ENCODE results near the gene GPNMB. TPM values are rescaled to one million over a fixed set of nuclear protein-coding genes. Genes with fewer than 3 reads are reported as not detected.
A peak's percentile ranks its signal among the peaks of the same experiment; 100 is the strongest.

Gene GPNMB
- total RNA-seq, 2 experiments from 2014 or later: 1.2 to 1.5 TPM

DNA sequence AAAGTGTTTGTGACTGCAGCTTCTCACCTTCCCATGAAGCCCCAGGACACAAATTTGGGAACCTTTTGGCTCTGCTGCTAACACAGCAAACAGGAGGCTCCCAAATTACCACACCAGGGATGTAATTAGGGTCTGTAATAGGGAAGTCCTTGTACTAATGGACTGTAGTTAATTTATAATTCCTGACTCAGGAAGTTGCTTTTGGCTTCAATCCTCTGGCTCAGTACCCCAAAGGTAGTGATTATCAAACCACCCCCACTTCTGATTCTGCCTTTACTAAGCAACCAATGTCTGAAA is 48.8 kb downstream of the GPNMB start:
- Mint-ChIP-seq H3K4me3 (no peak overlapping the region), H3K27ac (no peak overlapping the region), H3K36me3 (ENCODE audit: low read depth) (peaks cover 3% of the 10 kb centered on the region), H3K27me3 (no peaks in the 10 kb centered on the region), H3K9me3 (no peaks in the 10 kb centered on the region), H3K4me1 (ENCODE audit: low read depth) (peaks cover 10% of the 10 kb centered on the region)
- ChIA-PET CTCF (interaction anchor here (1.5 to 2.1 kb wide), 2 partner anchors 17 to 23 kb away, joined by 5 to 12 read pairs; no protein-coding TSS in a partner anchor), POLR2A (interaction anchor here (1.5 kb wide), 1 partner anchor 189 kb away, joined by 3 read pairs; no protein-coding TSS in a partner anchor)
- intact Hi-C loops (cut with micrococcal nuclease): no loop called here
- DNase-seq (no peak), ATAC-seq (no peak)
- TF ChIP-seq, protein P1, sequence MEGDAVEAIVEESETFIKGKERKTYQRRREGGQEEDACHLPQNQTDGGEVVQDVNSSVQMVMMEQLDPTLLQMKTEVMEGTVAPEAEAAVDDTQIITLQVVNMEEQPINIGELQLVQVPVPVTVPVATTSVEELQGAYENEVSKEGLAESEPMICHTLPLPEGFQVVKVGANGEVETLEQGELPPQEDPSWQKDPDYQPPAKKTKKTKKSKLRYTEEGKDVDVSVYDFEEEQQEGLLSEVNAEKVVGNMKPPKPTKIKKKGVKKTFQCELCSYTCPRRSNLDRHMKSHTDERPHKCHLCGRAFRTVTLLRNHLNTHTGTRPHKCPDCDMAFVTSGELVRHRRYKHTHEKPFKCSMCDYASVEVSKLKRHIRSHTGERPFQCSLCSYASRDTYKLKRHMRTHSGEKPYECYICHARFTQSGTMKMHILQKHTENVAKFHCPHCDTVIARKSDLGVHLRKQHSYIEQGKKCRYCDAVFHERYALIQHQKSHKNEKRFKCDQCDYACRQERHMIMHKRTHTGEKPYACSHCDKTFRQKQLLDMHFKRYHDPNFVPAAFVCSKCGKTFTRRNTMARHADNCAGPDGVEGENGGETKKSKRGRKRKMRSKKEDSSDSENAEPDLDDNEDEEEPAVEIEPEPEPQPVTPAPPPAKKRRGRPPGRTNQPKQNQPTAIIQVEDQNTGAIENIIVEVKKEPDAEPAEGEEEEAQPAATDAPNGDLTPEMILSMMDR (IDR thresholded peaks at IDR 0.05): no peak

DNA sequence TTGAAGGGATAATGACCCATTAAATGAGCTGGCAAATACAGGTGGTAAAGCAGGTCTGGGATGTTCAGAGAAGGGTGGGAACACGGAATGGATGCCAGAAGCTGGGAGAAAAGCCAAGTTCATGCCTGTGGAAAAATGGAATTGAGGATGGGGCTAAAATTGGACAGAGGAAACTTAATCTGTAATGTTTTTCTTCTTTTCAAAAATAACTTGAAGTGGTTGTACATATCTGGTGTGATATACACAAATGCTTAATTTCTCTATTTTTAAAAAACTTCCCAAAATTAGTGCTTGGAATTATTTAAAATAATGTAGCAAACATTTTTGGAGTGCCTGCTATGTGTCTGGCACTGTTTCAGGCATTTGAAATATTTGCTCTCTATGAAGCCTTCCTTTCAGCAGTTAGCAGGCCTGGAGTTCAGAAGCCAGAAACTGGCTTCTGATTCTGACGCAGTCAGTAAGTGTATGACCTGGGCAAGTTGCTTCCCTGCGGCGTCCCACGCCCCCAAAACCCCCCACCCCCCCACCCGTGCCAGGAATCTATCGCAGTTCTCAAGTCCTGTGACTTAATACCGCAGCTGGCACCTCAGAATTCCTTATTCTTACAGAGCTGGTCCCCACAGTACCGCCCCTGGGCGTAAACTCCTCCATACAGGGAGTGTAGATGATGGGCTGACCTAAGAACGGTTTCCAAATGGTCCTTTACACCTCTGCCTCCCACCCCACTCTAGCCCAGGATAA is 51.7 kb downstream of the GPNMB start:
- Mint-ChIP-seq H3K9me3 (no peaks in the 10 kb centered on the region), H3K4me3 (peak overlapping the region; percentile 97), H3K36me3 (ENCODE audit: low read depth) (peaks cover 18% of the 10 kb centered on the region), H3K27ac (peak overlapping the region; percentile 86), H3K4me1 (ENCODE audit: low read depth) (peaks cover 31% of the 10 kb centered on the region), H3K27me3 (no peaks in the 10 kb centered on the region)
- TF ChIP-seq, protein P1 (IDR thresholded peaks at IDR 0.05): no peak
- intact Hi-C loops (cut with micrococcal nuclease): no loop called here
- no peak for ATAC-seq
- CTCF ChIA-PET: interaction anchor here (0.9 to 6.1 kb wide), 3 partner anchors 20 to 48 kb away, joined by 3 to 31 read pairs (median 8); no protein-coding TSS in a partner anchor
- DNase-seq: no peak
- POLR2A ChIA-PET: interaction anchor here (0.6 to 1.7 kb wide), 8 partner anchors 8 to 233 kb away, joined by 3 to 12 read pairs (median 4); no protein-coding TSS in a partner anchor

DNA sequence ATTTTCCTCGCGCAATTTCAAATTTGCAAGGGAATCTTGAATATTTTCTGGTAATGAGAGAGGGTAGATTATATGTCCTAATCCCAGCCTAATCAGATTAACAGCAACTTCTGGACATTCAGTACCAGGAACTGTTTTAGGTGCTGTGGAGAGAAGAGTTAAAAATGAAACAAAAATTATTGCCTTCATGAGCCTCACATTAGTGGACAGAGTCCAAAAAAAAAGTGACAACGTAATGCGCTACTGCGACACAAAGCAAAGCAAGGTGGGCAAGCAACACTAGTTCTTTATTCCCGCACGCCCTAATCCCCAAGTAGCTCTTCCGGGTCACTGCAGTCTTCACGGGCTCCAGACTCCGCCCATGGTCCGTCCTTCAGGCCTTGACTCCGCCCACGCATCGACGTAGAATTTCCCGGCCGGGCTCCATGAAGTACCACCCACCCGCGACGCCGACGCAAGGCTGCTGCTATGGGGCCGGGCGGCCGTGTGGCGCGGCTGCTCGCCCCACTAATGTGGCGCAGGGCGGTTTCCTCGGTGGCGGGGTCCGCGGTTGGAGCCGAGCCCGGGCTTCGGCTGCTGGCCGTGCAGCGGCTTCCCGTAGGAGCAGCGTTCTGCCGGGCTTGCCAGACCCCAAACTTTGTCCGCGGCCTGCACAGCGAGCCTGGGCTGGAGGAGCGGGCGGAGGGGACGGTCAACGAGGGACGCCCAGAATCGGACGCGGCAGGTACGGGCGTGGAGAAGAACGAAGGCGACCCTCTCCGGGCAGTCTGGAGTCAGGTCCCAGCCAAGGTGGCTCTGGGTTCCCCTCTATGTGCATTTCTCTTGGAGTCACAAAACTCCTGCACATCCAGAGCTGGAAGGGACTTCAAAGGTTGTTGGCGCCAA is 52.6 kb downstream of the GPNMB start, which contains the start of gene MALSU1:
Gene MALSU1, plus strand, starts transcription at position 455 of the 885 bp plus-strand sequence. Its CDS starts 14 bp downstream, at position 469.
- POLR2A ChIA-PET: interaction anchor here (0.6 to 1.7 kb wide), 10 partner anchors 9 to 232 kb away, joined by 3 to 12 read pairs (median 4); no protein-coding TSS in a partner anchor
- intact Hi-C loops (cut with micrococcal nuclease): no loop called here
- no peaks in the 10 kb centered on the region for H3K27me3 Mint-ChIP-seq
- H3K27ac Mint-ChIP-seq: peak within 1 kb of the TSS; percentile 86
- H3K4me1 Mint-ChIP-seq (ENCODE audit: low read depth): peaks cover 34% of the 10 kb centered on the region
- peak; percentile 100 for ATAC-seq
- H3K4me3 Mint-ChIP-seq: peak within 1 kb of the TSS; percentile 97
- H3K9me3 Mint-ChIP-seq: no peaks in the 10 kb centered on the region
- CTCF ChIA-PET: interaction anchor here (1.2 to 6.1 kb wide), 4 partner anchors 10 to 47 kb away, joined by 3 to 31 read pairs (median 6); no protein-coding TSS in a partner anchor
- peak; percentile 100 for DNase-seq
- TF ChIP-seq, protein P1 (IDR thresholded peaks at IDR 0.05): no peak
- peaks cover 23% of the 10 kb centered on the region for H3K36me3 Mint-ChIP-seq (ENCODE audit: low read depth)

DNA sequence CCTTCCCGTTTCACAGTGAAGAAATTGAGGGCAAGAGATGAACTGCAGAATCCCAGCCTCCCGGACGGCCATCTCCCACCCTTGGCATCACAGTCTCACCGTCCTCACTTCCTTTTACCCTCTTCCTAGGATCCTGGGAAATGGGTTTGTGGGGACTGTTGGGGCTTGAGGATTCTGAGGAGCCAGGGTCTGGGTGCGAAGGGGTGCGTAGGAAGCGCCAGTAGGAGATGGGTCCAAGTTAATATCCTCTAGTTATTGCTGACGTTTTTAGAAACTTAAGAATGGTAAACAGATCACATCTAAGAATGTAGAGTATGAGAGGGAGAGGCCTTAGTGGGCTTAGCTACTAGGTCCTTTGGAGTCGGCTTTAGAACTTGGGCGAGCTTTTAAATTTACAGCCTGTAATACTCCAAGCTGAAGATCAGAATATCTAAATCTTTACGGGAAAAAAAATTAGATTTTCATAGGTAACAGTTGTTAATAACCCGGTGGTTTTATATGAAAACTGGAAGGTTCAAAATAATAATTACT is 53.3 kb downstream of the GPNMB start:
- no peaks in the 10 kb centered on the region for H3K27me3 Mint-ChIP-seq
- intact Hi-C loops (cut with micrococcal nuclease): no loop called here
- ChIA-PET POLR2A (interaction anchor here (0.7 to 1.7 kb wide), 6 partner anchors 13 to 231 kb away, joined by 3 to 12 read pairs (median 4); no protein-coding TSS in a partner anchor), CTCF (interaction anchor here (1.2 to 6.1 kb wide), 4 partner anchors 10 to 46 kb away, joined by 3 to 31 read pairs (median 6); no protein-coding TSS in a partner anchor)
- no peaks in the 10 kb centered on the region for H3K9me3 Mint-ChIP-seq
- H3K4me3 Mint-ChIP-seq: peak overlapping the region; percentile 97
- peaks cover 30% of the 10 kb centered on the region for H3K36me3 Mint-ChIP-seq (ENCODE audit: low read depth)
- DNase-seq (peak; percentile 5), ATAC-seq (no peak)
- H3K27ac Mint-ChIP-seq: peak overlapping the region; percentile 86
- H3K4me1 Mint-ChIP-seq (ENCODE audit: low read depth): peaks cover 41% of the 10 kb centered on the region
- TF ChIP-seq, protein P1 (IDR thresholded peaks at IDR 0.05): no peak

Data from activated CD8-positive, alpha-beta T cell treated with anti-CD3 and anti-CD28 coated beads for 36 hours (primary cell).